Endothelial cell of umbilical vein (primary cell): ENCODE results near the gene SH3RF3. TPM values are rescaled to one million over a fixed set of nuclear protein-coding genes. Genes with fewer than 3 reads are reported as not detected.

Source experiments
- BruUV-seq: library from RNA; stranded (reverse); fragments of 400-500 nt; replicated peaks from 2 replicates; lab custom pipeline; 2021; lab: Mats Ljungman, UMichigan
- CTCF ChIA-PET: fragments of 300-600, 350-600 bp; sonication (Branson Sonifier 250); formaldehyde crosslinking; loops from one replicate; lab custom pipeline; 2021; ENCODE audit warnings: antibody characterized with exemption, inconsistent platforms; lab: Charles Lee
- POLR2A ChIA-PET: fragments of 300-600, 350-600 bp; sonication (Branson Sonifier 250); formaldehyde crosslinking; loops from one replicate; lab custom pipeline; 2021; ENCODE audit warnings: antibody characterized with exemption, inconsistent platforms; lab: Charles Lee
- DNase-seq: peaks from one replicate; pipeline ENCODE4 v3.0.0-alpha.2; 2011; ENCODE audit warnings: low read depth, low spot score
- FAIRE-seq: peaks from 2 replicates; lab custom pipeline; 2011; peaks lifted over from hg19 to GRCh38; lab: Jason Lieb, UNC
- H2AFZ ChIP-seq: 2 replicates; pipeline ENCODE4 v1.6.0; 2012; ENCODE audit warnings: low read depth, low read length, control low read depth, inconsistent platforms
- H3K27ac ChIP-seq: 2 replicates; pipeline ENCODE4 v1.5.1; 2011; ENCODE audit warnings: low read depth, mild to moderate bottlenecking, control low read depth, low read length, moderate library complexity; ENCODE audit not compliant: insufficient read depth
- H3K27me3 ChIP-seq, 2 experiments: 2 replicates each; pipeline versions ENCODE4 v1.6.0 to v1.6.1; 2011; ENCODE audit warnings: low read length in 2 of 2, mixed read lengths in 1 of 2; ENCODE audit not compliant: control insufficient read depth in 2 of 2, insufficient read depth in 2 of 2
- H3K36me3 ChIP-seq, 2 experiments: 2 replicates in 1 of 2; 3 replicates in 1 of 2; pipeline ENCODE4 v1.5.1; 2011; ENCODE audit warnings: low read length in 2 of 2, mild to moderate bottlenecking in 1 of 2, moderate library complexity in 1 of 2; ENCODE audit not compliant: control insufficient read depth in 2 of 2, insufficient read depth in 2 of 2; ENCODE audit errors: extremely low read depth in 1 of 2
- H3K4me1 ChIP-seq: 3 replicates; pipeline ENCODE4 v1.5.1; 2011; ENCODE audit warnings: mild to moderate bottlenecking, low read length; ENCODE audit not compliant: control insufficient read depth, insufficient read depth; ENCODE audit errors: extremely low read depth
- H3K4me2 ChIP-seq: 2 replicates; pipeline ENCODE4 v1.6.1; 2011; ENCODE audit warnings: low read length, control low read depth, mixed read lengths; ENCODE audit not compliant: insufficient read depth
- H3K4me3 ChIP-seq, 3 experiments: fragments of 200-600 bp in 1 of 3; sonication (generic), shearing (Covaris generic) in 1 of 3; replicated peaks in 1 of 3; 2 replicates each; pipeline ENCODE4 v1.5.1; 2011 to 2016; ENCODE audit warnings: control low read depth in 3 of 3, low read length in 3 of 3, mild to moderate bottlenecking in 2 of 3, inconsistent platforms in 1 of 3, low read depth in 1 of 3, moderate library complexity in 1 of 3; ENCODE audit not compliant: insufficient read depth in 1 of 3
- H3K79me2 ChIP-seq: 2 replicates; pipeline ENCODE4 v1.6.0; 2012; ENCODE audit warnings: low read length, inconsistent platforms; ENCODE audit not compliant: control insufficient read depth, insufficient read depth
- H3K9ac ChIP-seq: replicated peaks from 2 replicates; pipeline ENCODE3; 2011; ENCODE audit warnings: low read length, control low read depth; ENCODE audit not compliant: insufficient read depth; ENCODE audit errors: extremely low read depth
- H3K9me1 ChIP-seq: replicated peaks from 3 replicates; pipeline ENCODE4 v1.6.0; 2011; ENCODE audit warnings: mild to moderate bottlenecking, low read length; ENCODE audit not compliant: control insufficient read depth, insufficient read depth; ENCODE audit errors: extremely low read depth
- H3K9me3 ChIP-seq: replicated peaks from 2 replicates; pipeline ENCODE4 v1.5.1; 2012; ENCODE audit warnings: low read length, inconsistent platforms; ENCODE audit not compliant: control insufficient read depth, insufficient read depth
- H4K20me1 ChIP-seq: replicated peaks from 2 replicates; pipeline ENCODE3; 2011; ENCODE audit warnings: mild to moderate bottlenecking, low read length; ENCODE audit not compliant: control insufficient read depth, insufficient read depth; ENCODE audit errors: extremely low read depth
- EZH2 ChIP-seq: IDR thresholded peaks from 2 replicates; pipeline ENCODE4 v1.6.1; 2012; ENCODE audit warnings: borderline replicate concordance, low read depth, mild to moderate bottlenecking, moderate library complexity, low read length, inconsistent platforms; ENCODE audit not compliant: severe bottlenecking
- FOS ChIP-seq: IDR thresholded peaks from 2 replicates; pipeline ENCODE4 v1.6.1; 2011; ENCODE audit warnings: mild to moderate bottlenecking, low read length, moderate library complexity, borderline replicate concordance; ENCODE audit not compliant: insufficient read depth
- GATA2 ChIP-seq: IDR thresholded peaks from 2 replicates; pipeline ENCODE4 v1.7.0; 2011; ENCODE audit warnings: low read depth, mild to moderate bottlenecking, moderate library complexity, mixed read lengths, low read length; ENCODE audit not compliant: insufficient read length, insufficient read depth
- JUN ChIP-seq: IDR thresholded peaks from 2 replicates; pipeline ENCODE4 v1.6.1; 2011; ENCODE audit warnings: borderline replicate concordance, low read depth; ENCODE audit not compliant: insufficient read length, insufficient read depth
- MAX ChIP-seq: IDR thresholded peaks from 2 replicates; pipeline ENCODE4 v1.6.1; 2011; ENCODE audit not compliant: insufficient read depth, insufficient read length
- MYC ChIP-seq: IDR thresholded peaks from one replicate; pipeline ENCODE4 v1.6.1; 2011; ENCODE audit warnings: mild to moderate bottlenecking, low read depth, low read length
- POLR2A ChIP-seq: IDR thresholded peaks from 2 replicates; pipeline ENCODE4 v1.6.1; 2012; ENCODE audit warnings: low read depth, mild to moderate bottlenecking, control low read depth, low read length
- POLR2AphosphoS5 ChIP-seq: IDR thresholded peaks from 2 replicates; pipeline ENCODE4 v1.6.1; 2012; ENCODE audit warnings: low read depth, mild to moderate bottlenecking, control low read depth, low read length, moderate library complexity; ENCODE audit not compliant: insufficient read depth
- dilution Hi-C: fragments of 300-500 bp; cut with MboI; formaldehyde crosslinking; loops from one replicate; pipeline ENCODE4 v1.15.0; 2019; ENCODE audit warnings: low sequenced_read_pairs; ENCODE audit not compliant: extremely low pct_ligation_motif_present
- intact Hi-C: fragments of 100-400 bp; cut with micrococcal nuclease; formaldehyde crosslinking; loops from one replicate; pipeline ENCODE4 v1.10.0; 2022
- polyA plus RNA-seq, 4 experiments: library from polyadenylated mRNA; depleted of rRNA in 3 of 4; stranded (reverse) in 3 of 4; unstranded in 1 of 4; fragments of >200 nt; gene quantifications; 2 replicates each; pipeline versions ENCODE4 v1.2.1 to v1.2.3, GENCODE V29; 2011 to 2012; ENCODE audit warnings: missing spikeins in 1 of 4
- total RNA-seq: library from RNA; stranded (reverse); gene quantifications from 2 replicates; pipeline ENCODE4 v1.2.3, GENCODE V29; 2021
- TF ChIP-seq, protein P1 (sequence below), 2 donors: IDR thresholded peaks; 1 replicate in 1 of 2; 2 replicates in 1 of 2; pipeline ENCODE4 v1.5.1; 2011; ENCODE audit warnings: low read length in 2 of 2, mild to moderate bottlenecking in 2 of 2, moderate library complexity in 2 of 2, control low read depth in 1 of 2, inconsistent platforms in 1 of 2, low read depth in 1 of 2; ENCODE audit not compliant: insufficient read depth in 1 of 2; ENCODE audit errors: extremely low read depth in 1 of 2

SH3RF3 gene
- total and polyA plus RNA-seq, 2 donors (not counting 3 experiments of a cell fraction or from before 2014, with no cell fraction given) = 3.8 to 14.7 TPM

- intact Hi-C loops (loop anchor here (1.0 to 5.0 kb wide), 2 partner anchors 29 to 34 kb away; no protein-coding TSS in a partner anchor), dilution Hi-C loops (no loop called here)
- H3K9me1 ChIP-seq = no peaks in the 10 kb centered on the region
- H3K36me3 ChIP-seq = no peaks in the 10 kb centered on the region
- no peak for TF ChIP-seq FOS
- TF ChIP-seq MYC = no peak
- TF ChIP-seq GATA2 = no peak
- TF ChIP-seq, protein P1, sequence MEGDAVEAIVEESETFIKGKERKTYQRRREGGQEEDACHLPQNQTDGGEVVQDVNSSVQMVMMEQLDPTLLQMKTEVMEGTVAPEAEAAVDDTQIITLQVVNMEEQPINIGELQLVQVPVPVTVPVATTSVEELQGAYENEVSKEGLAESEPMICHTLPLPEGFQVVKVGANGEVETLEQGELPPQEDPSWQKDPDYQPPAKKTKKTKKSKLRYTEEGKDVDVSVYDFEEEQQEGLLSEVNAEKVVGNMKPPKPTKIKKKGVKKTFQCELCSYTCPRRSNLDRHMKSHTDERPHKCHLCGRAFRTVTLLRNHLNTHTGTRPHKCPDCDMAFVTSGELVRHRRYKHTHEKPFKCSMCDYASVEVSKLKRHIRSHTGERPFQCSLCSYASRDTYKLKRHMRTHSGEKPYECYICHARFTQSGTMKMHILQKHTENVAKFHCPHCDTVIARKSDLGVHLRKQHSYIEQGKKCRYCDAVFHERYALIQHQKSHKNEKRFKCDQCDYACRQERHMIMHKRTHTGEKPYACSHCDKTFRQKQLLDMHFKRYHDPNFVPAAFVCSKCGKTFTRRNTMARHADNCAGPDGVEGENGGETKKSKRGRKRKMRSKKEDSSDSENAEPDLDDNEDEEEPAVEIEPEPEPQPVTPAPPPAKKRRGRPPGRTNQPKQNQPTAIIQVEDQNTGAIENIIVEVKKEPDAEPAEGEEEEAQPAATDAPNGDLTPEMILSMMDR (IDR thresholded peaks at IDR 0.05; ENCODE audit: extremely low read depth in 1 of 2, insufficient read depth in 1 of 2, low read depth in 1 of 2, low read length in 2 of 2) = no peak
- TF ChIP-seq JUN = no peak
- no peak for TF ChIP-seq EZH2
- TF ChIP-seq MAX = no peak
- TF ChIP-seq POLR2A = no peak
- no peak for TF ChIP-seq POLR2AphosphoS5
- H3K9ac ChIP-seq = no peak overlapping the region
- H3K4me3 ChIP-seq = no peak overlapping the region
- no peaks in the 10 kb centered on the region for H4K20me1 ChIP-seq
- H3K4me2 ChIP-seq = no peak overlapping the region
- peaks cover 38% of the 10 kb centered on the region for H3K4me1 ChIP-seq
- H3K79me2 ChIP-seq = no peaks in the 10 kb centered on the region
- no peak overlapping the region for H2AFZ ChIP-seq
- POLR2A ChIA-PET = no interaction called here
- CTCF ChIA-PET = interaction anchor here (0.9 to 1.3 kb wide), 2 partner anchors 9 to 162 kb away, joined by 5 read pairs; no protein-coding TSS in a partner anchor
- BruUV-seq = no TSS peak
- H3K27ac ChIP-seq = no peak overlapping the region
- H3K9me3 ChIP-seq = no peaks in the 10 kb centered on the region
- no peak for FAIRE-seq
- H3K27me3 ChIP-seq = no peaks in the 10 kb centered on the region
- no peak for DNase-seq
These were observed 219.2 kb downstream of the SH3RF3 start for GRCh38 chr2:109348190-109348589.
